Measurements from ENCODE around the gene OR6Q1. TPM values are rescaled to one million over a fixed set of nuclear protein-coding genes. Genes with fewer than 3 reads are reported as not detected.

The OR6Q1 gene
- total RNA-seq (not detected), total RNA-seq (0 to 0.08 (median 0) reads per million in 172 experiments)
- not detected for polyA plus RNA-seq (2013, experiment 1 of 2)
- not detected for polyA plus RNA-seq (2013, experiment 2 of 2)

GRCh38 chr11:58030653-58031052, at the start of gene OR6Q1:
TSS of gene OR6Q1 (plus strand) at chr11:58030953. CDS start at chr11:58030953, 0 bp downstream.
- ATAC-seq (ENCODE audit: poor library complexity) (no peak), DNase-seq (no peak)
- Mint-ChIP-seq H3K36me3 (ENCODE audit: low read depth) (no peaks in the 10 kb centered on the region), H3K9me3 (peaks cover 4% of the 10 kb centered on the region), H3K27ac (no peak within 1 kb of the TSS), H3K4me1 (ENCODE audit: low read depth) (no peaks in the 10 kb centered on the region), H3K4me3 (no peak within 1 kb of the TSS), H3K27me3 (peaks cover 24% of the 10 kb centered on the region)
- TF ChIP-seq CTCF (IDR thresholded peaks at IDR 0.05), result no peak
- Histone ChIP-seq H3K36me3 (ENCODE audit: insufficient read depth, low read length) (no peaks in the 10 kb centered on the region), H3K9me3 (ENCODE audit: control insufficient read depth in 1 of 2, insufficient read depth in 1 of 2, low read length in 2 of 2) (no peaks in the 10 kb centered on the region), H3K4me1 (ENCODE audit: insufficient read depth, low read length) (no peaks in the 10 kb centered on the region), H3K4me3 (ENCODE audit: low read length) (no peak within 1 kb of the TSS), H3K27ac (ENCODE audit: low read depth in 1 of 2, low read length in 2 of 2) (no peak within 1 kb of the TSS), H3K27me3 (ENCODE audit: control insufficient read depth in 1 of 2, insufficient read depth in 2 of 2, low read length in 2 of 2) (no peaks in the 10 kb centered on the region)
- ChIA-PET POLR2A (no interaction called here), CTCF (no interaction called here)
- intact Hi-C loops (cut with DNase I, micrococcal nuclease), result no loop called here

GRCh38 chr11:57981536-57981935, 49.2 kb upstream of the OR6Q1 start:
- no peaks in the 10 kb centered on the region for H3K27me3 ChIP-seq (ENCODE audit: control insufficient read depth in 1 of 2, insufficient read depth in 2 of 2, low read length in 2 of 2)
- H3K36me3 Mint-ChIP-seq (ENCODE audit: low read depth), result no peaks in the 10 kb centered on the region
- ATAC-seq (ENCODE audit: poor library complexity), result no peak
- H3K27me3 Mint-ChIP-seq, result peaks cover 14% of the 10 kb centered on the region
- no peaks in the 10 kb centered on the region for H3K4me1 Mint-ChIP-seq (ENCODE audit: low read depth)
- H3K9me3 Mint-ChIP-seq, result no peaks in the 10 kb centered on the region
- H3K9me3 ChIP-seq (ENCODE audit: control insufficient read depth in 1 of 2, insufficient read depth in 1 of 2, low read length in 2 of 2), result no peaks in the 10 kb centered on the region
- CTCF ChIA-PET, result no interaction called here
- no peaks in the 10 kb centered on the region for H3K4me1 ChIP-seq (ENCODE audit: insufficient read depth, low read length)
- no peak overlapping the region for H3K4me3 ChIP-seq (ENCODE audit: low read length)
- H3K27ac Mint-ChIP-seq, result no peak overlapping the region
- TF ChIP-seq CTCF (IDR thresholded peaks at IDR 0.05), result no peak
- H3K27ac ChIP-seq (ENCODE audit: low read depth in 1 of 2, low read length in 2 of 2), result no peak overlapping the region
- POLR2A ChIA-PET, result no interaction called here
- H3K36me3 ChIP-seq (ENCODE audit: insufficient read depth, low read length), result no peaks in the 10 kb centered on the region
- intact Hi-C loops (cut with DNase I, micrococcal nuclease), result no loop called here
- no peak overlapping the region for H3K4me3 Mint-ChIP-seq
- no peak for DNase-seq

- POLR2A ChIA-PET, result no interaction called here
- Histone ChIP-seq H3K27me3 (ENCODE audit: control insufficient read depth in 1 of 2, insufficient read depth in 2 of 2, low read length in 2 of 2) (no peaks in the 10 kb centered on the region), H3K36me3 (ENCODE audit: insufficient read depth, low read length) (no peaks in the 10 kb centered on the region), H3K4me3 (ENCODE audit: low read length) (no peak overlapping the region), H3K9me3 (ENCODE audit: control insufficient read depth in 1 of 2, insufficient read depth in 1 of 2, low read length in 2 of 2) (no peaks in the 10 kb centered on the region), H3K4me1 (ENCODE audit: insufficient read depth, low read length) (no peaks in the 10 kb centered on the region), H3K27ac (ENCODE audit: low read depth in 1 of 2, low read length in 2 of 2) (no peak overlapping the region)
- CTCF ChIA-PET, result no interaction called here
- no peaks in the 10 kb centered on the region for H3K9me3 Mint-ChIP-seq
- H3K27ac Mint-ChIP-seq, result no peak overlapping the region
- H3K36me3 Mint-ChIP-seq (ENCODE audit: low read depth), result no peaks in the 10 kb centered on the region
- H3K4me3 Mint-ChIP-seq, result no peak overlapping the region
- H3K4me1 Mint-ChIP-seq (ENCODE audit: low read depth), result no peaks in the 10 kb centered on the region
- peaks cover 14% of the 10 kb centered on the region for H3K27me3 Mint-ChIP-seq
- no peak for TF ChIP-seq CTCF (IDR thresholded peaks at IDR 0.05)
- no peak for ATAC-seq (ENCODE audit: poor library complexity)
- intact Hi-C loops (cut with DNase I, micrococcal nuclease), result no loop called here
- DNase-seq, result no peak
These were observed 48.0 kb upstream of the OR6Q1 start for GRCh38 chr11:57982776-57983175.

Data from CD4-positive, alpha-beta T cell (primary cell).